ENCODE results near the gene BTBD1.

Gene BTBD1

GRCh38 chr15:83100097-83100646 is 33.1 kb upstream of the BTBD1 start:
- no peak overlapping the region for H3K4me3 ChIP-seq (IDR thresholded peaks at IDR 0.05; ENCODE audit: insufficient read depth, low read depth, low read length)
- H4K20me1 ChIP-seq (ENCODE audit: insufficient read depth), result no peaks in the 10 kb centered on the region
- no peak overlapping the region for H2AFZ ChIP-seq (ENCODE audit: low read depth)
- no peak for TF ChIP-seq CTCF (conservative IDR thresholded peaks at IDR 0.05; ENCODE audit: low read depth, low read length)
- H3K27ac ChIP-seq, result no peak overlapping the region
- no peak overlapping the region for H3K9ac ChIP-seq
- H3K36me3 ChIP-seq (ENCODE audit: insufficient read depth), result no peaks in the 10 kb centered on the region
- H3K79me2 ChIP-seq (ENCODE audit: insufficient read depth, low read depth), result no peaks in the 10 kb centered on the region
- no peak overlapping the region for H3K4me2 ChIP-seq
- H3K4me1 ChIP-seq (ENCODE audit: low read depth, poor library complexity, severe bottlenecking), result no peaks in the 10 kb centered on the region
- no peaks in the 10 kb centered on the region for H3K27me3 ChIP-seq (ENCODE audit: insufficient read depth, low read depth)

GRCh38 chr15:83099290-83099689 is 32.2 kb upstream of the BTBD1 start:
- Histone ChIP-seq H3K4me2 (no peak overlapping the region), H3K36me3 (ENCODE audit: insufficient read depth) (no peaks in the 10 kb centered on the region), H3K27ac (no peak overlapping the region), H3K9ac (no peak overlapping the region), H3K27me3 (ENCODE audit: insufficient read depth, low read depth) (no peaks in the 10 kb centered on the region), H2AFZ (ENCODE audit: low read depth) (no peak overlapping the region), H3K4me3 (IDR thresholded peaks at IDR 0.05; ENCODE audit: insufficient read depth, low read depth, low read length) (no peak overlapping the region), H3K4me1 (ENCODE audit: low read depth, poor library complexity, severe bottlenecking) (no peaks in the 10 kb centered on the region), H4K20me1 (ENCODE audit: insufficient read depth) (no peaks in the 10 kb centered on the region), H3K79me2 (ENCODE audit: insufficient read depth, low read depth) (no peaks in the 10 kb centered on the region)
- no peak for TF ChIP-seq CTCF (conservative IDR thresholded peaks at IDR 0.05; ENCODE audit: low read depth, low read length)

DNA sequence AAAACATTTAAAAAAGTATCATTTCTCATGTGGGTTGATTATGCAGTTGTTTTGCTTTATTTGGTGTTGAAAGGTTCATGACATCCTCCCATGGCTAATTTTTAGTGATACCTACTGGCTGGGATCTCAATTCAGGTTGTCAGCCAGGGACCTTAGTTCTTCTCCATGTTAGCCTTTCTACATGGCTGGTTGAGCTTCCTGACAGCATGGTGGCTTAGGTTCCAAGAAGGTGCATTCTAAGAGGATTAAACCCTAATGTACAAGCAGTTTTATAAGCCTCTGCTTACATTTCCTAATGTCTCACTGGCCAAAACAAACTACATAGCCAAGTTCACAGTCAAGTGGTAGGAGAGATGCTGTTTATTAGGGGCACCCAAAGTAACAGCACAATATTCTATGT is 31.0 kb upstream of the BTBD1 start:
- Histone ChIP-seq H3K9ac (no peak overlapping the region), H3K4me1 (ENCODE audit: low read depth, poor library complexity, severe bottlenecking) (no peaks in the 10 kb centered on the region), H3K36me3 (ENCODE audit: insufficient read depth) (no peaks in the 10 kb centered on the region), H2AFZ (ENCODE audit: low read depth) (no peak overlapping the region), H3K27ac (no peak overlapping the region), H3K27me3 (ENCODE audit: insufficient read depth, low read depth) (no peaks in the 10 kb centered on the region), H3K4me2 (no peak overlapping the region), H3K4me3 (IDR thresholded peaks at IDR 0.05; ENCODE audit: insufficient read depth, low read depth, low read length) (no peak overlapping the region), H4K20me1 (ENCODE audit: insufficient read depth) (no peaks in the 10 kb centered on the region), H3K79me2 (ENCODE audit: insufficient read depth, low read depth) (no peaks in the 10 kb centered on the region)
- TF ChIP-seq CTCF (conservative IDR thresholded peaks at IDR 0.05; ENCODE audit: low read depth, low read length), result no peak

DNA sequence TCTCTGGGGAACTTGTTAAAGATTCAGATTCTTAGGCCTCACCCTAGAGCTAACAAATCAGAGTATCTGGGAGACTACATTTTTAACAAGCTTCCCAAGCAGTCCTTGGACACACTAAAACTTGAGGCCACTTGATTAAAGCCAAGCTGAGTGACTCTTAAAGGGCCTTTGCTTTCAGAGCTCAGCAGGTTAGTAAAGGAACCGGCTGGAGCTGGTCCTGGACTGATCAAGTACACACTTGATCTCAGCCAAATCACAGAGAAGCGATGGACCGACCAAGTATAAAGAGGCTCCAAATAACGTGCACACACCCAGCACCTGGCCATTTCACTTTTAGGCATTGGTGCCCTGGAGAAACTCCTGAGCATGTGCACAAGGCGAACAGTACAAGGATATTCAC is 27.5 kb upstream of the BTBD1 start:
- Histone ChIP-seq H4K20me1 (ENCODE audit: insufficient read depth) (no peaks in the 10 kb centered on the region), H3K27ac (no peak overlapping the region), H3K4me2 (no peak overlapping the region), H3K4me1 (ENCODE audit: low read depth, poor library complexity, severe bottlenecking) (no peaks in the 10 kb centered on the region), H3K79me2 (ENCODE audit: insufficient read depth, low read depth) (no peaks in the 10 kb centered on the region), H3K36me3 (ENCODE audit: insufficient read depth) (no peaks in the 10 kb centered on the region), H3K4me3 (IDR thresholded peaks at IDR 0.05; ENCODE audit: insufficient read depth, low read depth, low read length) (no peak overlapping the region), H2AFZ (ENCODE audit: low read depth) (no peak overlapping the region), H3K27me3 (ENCODE audit: insufficient read depth, low read depth) (no peaks in the 10 kb centered on the region), H3K9ac (no peak overlapping the region)
- TF ChIP-seq CTCF (conservative IDR thresholded peaks at IDR 0.05; ENCODE audit: low read depth, low read length), result no peak
